ENCODE measurements around the gene C17orf58. TPM values are rescaled to one million over a fixed set of nuclear protein-coding genes. Genes with fewer than 3 reads are reported as not detected.

Gene C17orf58
- total and polyA plus RNA-seq, 9 of the 15 experiments (the other 6 are each of a cell fraction or from before 2014, with no cell fraction given), result 8.6 to 37.4 (median 27.6) TPM

DNA sequence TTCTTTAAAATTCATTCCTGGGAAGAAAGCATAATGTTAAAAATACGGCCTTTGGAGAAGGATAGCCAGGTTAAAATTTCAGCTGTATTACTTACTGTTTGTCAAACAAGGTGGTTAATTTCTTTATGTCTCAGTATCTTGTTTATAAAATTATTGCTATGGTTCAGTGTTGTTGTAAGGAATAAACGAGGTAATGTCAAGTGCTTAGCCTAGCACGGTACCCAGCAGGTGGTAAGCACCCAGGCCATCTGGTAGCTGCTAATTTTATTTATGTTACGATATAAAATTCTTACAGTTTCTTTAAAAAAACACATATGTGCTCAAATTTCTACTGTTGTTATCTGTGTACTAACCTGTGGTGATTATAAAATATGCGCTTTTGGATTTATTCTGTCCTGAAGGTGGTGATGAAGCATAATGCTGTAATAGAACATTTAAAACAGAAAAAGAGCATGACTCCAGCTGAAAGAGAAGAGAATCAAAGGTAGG is 48.9 kb downstream of the C17orf58 start:
- H3K36me3 ChIP-seq (ENCODE audit: control insufficient read depth, insufficient read depth, low read length), result peaks cover 80% of the 10 kb centered on the region
- H2AFZ ChIP-seq (ENCODE audit: low read depth, low read length), result no peak overlapping the region
- ChIA-PET CTCF (ENCODE audit: low intra/inter-chr PET ratio) (no interaction called here), POLR2A (no interaction called here)
- DNase-seq (ENCODE audit: extremely low read depth in 1 of 4, low spot score in 3 of 4) (no peak), FAIRE-seq (no peak), ATAC-seq (no peak)
- H3K9me1 ChIP-seq (ENCODE audit: control insufficient read depth, insufficient read depth, low read length), result no peaks in the 10 kb centered on the region
- no peak for TF ChIP-seq RBM22 (IDR thresholded peaks at IDR 0.05; ENCODE audit: low read depth, low read length, poor library complexity, severe bottlenecking)
- TF ChIP-seq, protein P1, sequence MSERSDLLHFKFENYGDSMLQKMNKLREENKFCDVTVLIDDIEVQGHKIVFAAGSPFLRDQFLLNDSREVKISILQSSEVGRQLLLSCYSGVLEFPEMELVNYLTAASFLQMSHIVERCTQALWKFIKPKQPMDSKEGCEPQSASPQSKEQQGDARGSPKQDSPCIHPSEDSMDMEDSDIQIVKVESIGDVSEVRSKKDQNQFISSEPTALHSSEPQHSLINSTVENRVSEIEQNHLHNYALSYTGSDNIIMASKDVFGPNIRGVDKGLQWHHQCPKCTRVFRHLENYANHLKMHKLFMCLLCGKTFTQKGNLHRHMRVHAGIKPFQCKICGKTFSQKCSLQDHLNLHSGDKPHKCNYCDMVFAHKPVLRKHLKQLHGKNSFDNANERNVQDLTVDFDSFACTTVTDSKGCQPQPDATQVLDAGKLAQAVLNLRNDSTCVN (CRISPR knock-in tag; IDR thresholded peaks at IDR 0.05), result no peak
- TF ChIP-seq ZFP36 (IDR thresholded peaks at IDR 0.05; ENCODE audit: low read depth, low read length, partially characterized antibody), result no peak
- TF ChIP-seq, protein P2, sequence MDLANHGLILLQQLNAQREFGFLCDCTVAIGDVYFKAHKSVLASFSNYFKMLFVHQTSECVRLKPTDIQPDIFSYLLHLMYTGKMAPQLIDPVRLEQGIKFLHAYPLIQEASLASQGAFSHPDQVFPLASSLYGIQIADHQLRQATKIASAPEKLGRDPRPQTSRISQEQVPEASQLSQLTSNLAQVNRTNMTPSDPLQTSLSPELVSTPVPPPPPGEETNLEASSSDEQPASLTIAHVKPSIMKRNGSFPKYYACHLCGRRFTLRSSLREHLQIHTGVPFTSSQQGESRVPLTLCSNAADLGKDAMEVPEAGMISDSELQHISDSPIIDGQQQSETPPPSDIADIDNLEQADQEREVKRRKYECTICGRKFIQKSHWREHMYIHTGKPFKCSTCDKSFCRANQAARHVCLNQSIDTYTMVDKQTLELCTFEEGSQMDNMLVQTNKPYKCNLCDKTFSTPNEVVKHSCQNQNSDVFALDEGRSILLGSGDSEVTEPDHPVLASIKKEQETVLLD (IDR thresholded peaks at IDR 0.05), result no peak
- TF ChIP-seq NR3C1 (CRISPR knock-in tag; IDR thresholded peaks at IDR 0.05), result no peak
- TF ChIP-seq MAZ (CRISPR knock-in tag; conservative IDR thresholded peaks at IDR 0.05 in 1 of 2, IDR thresholded peaks at IDR 0.05 in 1 of 2), result no peak
- no peak for TF ChIP-seq HNRNPK (IDR thresholded peaks at IDR 0.05; ENCODE audit: low read depth, low read length, poor library complexity, severe bottlenecking)
- TF ChIP-seq NFIX (CRISPR knock-in tag; IDR thresholded peaks at IDR 0.05; ENCODE audit: low read depth), result no peak
- TF ChIP-seq, protein P3, sequence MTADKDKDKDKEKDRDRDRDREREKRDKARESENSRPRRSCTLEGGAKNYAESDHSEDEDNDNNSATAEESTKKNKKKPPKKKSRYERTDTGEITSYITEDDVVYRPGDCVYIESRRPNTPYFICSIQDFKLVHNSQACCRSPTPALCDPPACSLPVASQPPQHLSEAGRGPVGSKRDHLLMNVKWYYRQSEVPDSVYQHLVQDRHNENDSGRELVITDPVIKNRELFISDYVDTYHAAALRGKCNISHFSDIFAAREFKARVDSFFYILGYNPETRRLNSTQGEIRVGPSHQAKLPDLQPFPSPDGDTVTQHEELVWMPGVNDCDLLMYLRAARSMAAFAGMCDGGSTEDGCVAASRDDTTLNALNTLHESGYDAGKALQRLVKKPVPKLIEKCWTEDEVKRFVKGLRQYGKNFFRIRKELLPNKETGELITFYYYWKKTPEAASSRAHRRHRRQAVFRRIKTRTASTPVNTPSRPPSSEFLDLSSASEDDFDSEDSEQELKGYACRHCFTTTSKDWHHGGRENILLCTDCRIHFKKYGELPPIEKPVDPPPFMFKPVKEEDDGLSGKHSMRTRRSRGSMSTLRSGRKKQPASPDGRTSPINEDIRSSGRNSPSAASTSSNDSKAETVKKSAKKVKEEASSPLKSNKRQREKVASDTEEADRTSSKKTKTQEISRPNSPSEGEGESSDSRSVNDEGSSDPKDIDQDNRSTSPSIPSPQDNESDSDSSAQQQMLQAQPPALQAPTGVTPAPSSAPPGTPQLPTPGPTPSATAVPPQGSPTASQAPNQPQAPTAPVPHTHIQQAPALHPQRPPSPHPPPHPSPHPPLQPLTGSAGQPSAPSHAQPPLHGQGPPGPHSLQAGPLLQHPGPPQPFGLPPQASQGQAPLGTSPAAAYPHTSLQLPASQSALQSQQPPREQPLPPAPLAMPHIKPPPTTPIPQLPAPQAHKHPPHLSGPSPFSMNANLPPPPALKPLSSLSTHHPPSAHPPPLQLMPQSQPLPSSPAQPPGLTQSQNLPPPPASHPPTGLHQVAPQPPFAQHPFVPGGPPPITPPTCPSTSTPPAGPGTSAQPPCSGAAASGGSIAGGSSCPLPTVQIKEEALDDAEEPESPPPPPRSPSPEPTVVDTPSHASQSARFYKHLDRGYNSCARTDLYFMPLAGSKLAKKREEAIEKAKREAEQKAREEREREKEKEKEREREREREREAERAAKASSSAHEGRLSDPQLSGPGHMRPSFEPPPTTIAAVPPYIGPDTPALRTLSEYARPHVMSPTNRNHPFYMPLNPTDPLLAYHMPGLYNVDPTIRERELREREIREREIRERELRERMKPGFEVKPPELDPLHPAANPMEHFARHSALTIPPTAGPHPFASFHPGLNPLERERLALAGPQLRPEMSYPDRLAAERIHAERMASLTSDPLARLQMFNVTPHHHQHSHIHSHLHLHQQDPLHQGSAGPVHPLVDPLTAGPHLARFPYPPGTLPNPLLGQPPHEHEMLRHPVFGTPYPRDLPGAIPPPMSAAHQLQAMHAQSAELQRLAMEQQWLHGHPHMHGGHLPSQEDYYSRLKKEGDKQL (CRISPR knock-in tag; IDR thresholded peaks at IDR 0.05; ENCODE audit: borderline replicate concordance), result no peak
- no peak for TF ChIP-seq SMC3 (conservative IDR thresholded peaks at IDR 0.05; ENCODE audit: insufficient read depth, low read depth, low read length)
- no peak overlapping the region for H3K4me2 ChIP-seq (ENCODE audit: insufficient read depth, low read length)
- no peak overlapping the region for H3K9ac ChIP-seq (ENCODE audit: insufficient read depth in 1 of 2, low read depth in 2 of 2, low read length in 2 of 2)
- H3K4me3 ChIP-seq, result no peak overlapping the region
- H4K20me1 ChIP-seq (replicated peaks; ENCODE audit: control insufficient read depth, insufficient read depth, low read length), result no peaks in the 10 kb centered on the region
- H3K27me3 ChIP-seq (ENCODE audit: control insufficient read depth in 2 of 2, insufficient read depth in 2 of 2, low read length in 2 of 2), result no peaks in the 10 kb centered on the region
- no peaks in the 10 kb centered on the region for H3K4me1 ChIP-seq (replicated peaks in 1 of 2; ENCODE audit: control insufficient read depth in 2 of 2, insufficient read depth in 2 of 2, low read length in 2 of 2)
- intact Hi-C loops (cut with micrococcal nuclease) (no loop called here), in situ Hi-C loops (cut with MboI) (no loop called here)
- H3K27ac ChIP-seq (ENCODE audit: extremely low read depth, low read depth, low read length), result no peak overlapping the region
- BruUV-seq (replicated peaks), result no TSS peak
- H3K9me3 ChIP-seq (replicated peaks; ENCODE audit: control insufficient read depth, insufficient read depth, low read depth, low read length), result no peaks in the 10 kb centered on the region
- 100% methylated on average over 5 of the region's 5 CpGs for WGBS (ENCODE audit: insufficient coverage, low coverage, missing lambda C conversion rate)
- H3K79me2 ChIP-seq (ENCODE audit: control insufficient read depth, insufficient read depth, low read length), result no peaks in the 10 kb centered on the region
